ENCODE measurements around the gene ADIRF.
"Not testable (repeated sequence)": the region's sequence is repeated elsewhere in the genome, so short reads cannot be mapped to it uniquely, and the experiment has no call there.

Gene ADIRF

GRCh38 chr10:86947806-86948205 lies 20.5 kb upstream of the ADIRF start:
- not testable (repeated sequence) for H3K36me3 ChIP-seq (ENCODE audit: control insufficient read depth, insufficient read depth, low read length, severe bottlenecking); H3K27me3 ChIP-seq (replicated peaks; ENCODE audit: control insufficient read depth, insufficient read depth, low read length); H3K4me3 ChIP-seq (ENCODE audit: low read length); H3K9me3 ChIP-seq (ENCODE audit: control insufficient read depth, low read length); DNase-seq (ENCODE audit: low read depth); H3K9ac ChIP-seq (ENCODE audit: low read length)
- H3K4me1 ChIP-seq (ENCODE audit: control insufficient read depth, insufficient read depth, low read length) = peaks cover 22% of the 10 kb centered on the region

- no peaks in the 10 kb centered on the region for H3K36me3 ChIP-seq (ENCODE audit: control insufficient read depth, insufficient read depth, low read length, severe bottlenecking)
- H3K4me1 ChIP-seq (ENCODE audit: control insufficient read depth, insufficient read depth, low read length) = peaks cover 30% of the 10 kb centered on the region
- no peak overlapping the region for H3K9ac ChIP-seq (ENCODE audit: low read length)
- no peak for DNase-seq (ENCODE audit: low read depth)
- no peaks in the 10 kb centered on the region for H3K27me3 ChIP-seq (replicated peaks; ENCODE audit: control insufficient read depth, insufficient read depth, low read length)
- peaks cover 4% of the 10 kb centered on the region for H3K9me3 ChIP-seq (ENCODE audit: control insufficient read depth, low read length)
- no peak overlapping the region for H3K4me3 ChIP-seq (ENCODE audit: low read length)
These were observed 17.9 kb upstream of the ADIRF start for GRCh38 chr10:86950349-86950748.

- Histone ChIP-seq H3K9me3 (ENCODE audit: control insufficient read depth, low read length) (peaks cover 4% of the 10 kb centered on the region), H3K4me1 (ENCODE audit: control insufficient read depth, insufficient read depth, low read length) (peaks cover 27% of the 10 kb centered on the region), H3K36me3 (ENCODE audit: control insufficient read depth, insufficient read depth, low read length, severe bottlenecking) (no peaks in the 10 kb centered on the region), H3K4me3 (ENCODE audit: low read length) (no peak overlapping the region), H3K27me3 (replicated peaks; ENCODE audit: control insufficient read depth, insufficient read depth, low read length) (no peaks in the 10 kb centered on the region), H3K9ac (ENCODE audit: low read length) (no peak overlapping the region)
- DNase-seq (ENCODE audit: low read depth) = no peak
These were observed 17.0 kb upstream of the ADIRF start for GRCh38 chr10:86951184-86951761.

GRCh38 chr10:86952106-86952505 lies 16.2 kb upstream of the ADIRF start:
- no peaks in the 10 kb centered on the region for H3K36me3 ChIP-seq (ENCODE audit: control insufficient read depth, insufficient read depth, low read length, severe bottlenecking)
- H3K4me3 ChIP-seq (ENCODE audit: low read length) = no peak overlapping the region
- H3K4me1 ChIP-seq (ENCODE audit: control insufficient read depth, insufficient read depth, low read length) = peaks cover 27% of the 10 kb centered on the region
- no peak overlapping the region for H3K9ac ChIP-seq (ENCODE audit: low read length)
- no peaks in the 10 kb centered on the region for H3K27me3 ChIP-seq (replicated peaks; ENCODE audit: control insufficient read depth, insufficient read depth, low read length)
- no peak for DNase-seq (ENCODE audit: low read depth)
- H3K9me3 ChIP-seq (ENCODE audit: control insufficient read depth, low read length) = peaks cover 4% of the 10 kb centered on the region

GRCh38 chr10:86952697-86953096 lies 15.6 kb upstream of the ADIRF start:
- H3K9me3 ChIP-seq (ENCODE audit: control insufficient read depth, low read length); H3K4me3 ChIP-seq (ENCODE audit: low read length); H3K36me3 ChIP-seq (ENCODE audit: control insufficient read depth, insufficient read depth, low read length, severe bottlenecking); H3K9ac ChIP-seq (ENCODE audit: low read length); H3K27me3 ChIP-seq (replicated peaks; ENCODE audit: control insufficient read depth, insufficient read depth, low read length); DNase-seq (ENCODE audit: low read depth): not testable (repeated sequence)
- peaks cover 28% of the 10 kb centered on the region for H3K4me1 ChIP-seq (ENCODE audit: control insufficient read depth, insufficient read depth, low read length)

- Histone ChIP-seq H3K4me1 (ENCODE audit: control insufficient read depth, insufficient read depth, low read length) (peaks cover 40% of the 10 kb centered on the region), H3K9ac (ENCODE audit: low read length) (peak overlapping the region; percentile 82), H3K36me3 (ENCODE audit: control insufficient read depth, insufficient read depth, low read length, severe bottlenecking) (no peaks in the 10 kb centered on the region), H3K27me3 (replicated peaks; ENCODE audit: control insufficient read depth, insufficient read depth, low read length) (no peaks in the 10 kb centered on the region), H3K4me3 (ENCODE audit: low read length) (peak overlapping the region; percentile 63), H3K9me3 (ENCODE audit: control insufficient read depth, low read length) (peaks cover 4% of the 10 kb centered on the region)
- DNase-seq (ENCODE audit: low read depth) = peak; percentile 73
These were observed 14.3 kb upstream of the ADIRF start for GRCh38 chr10:86953747-86954680.

- Histone ChIP-seq H3K9ac (ENCODE audit: low read length) (peak overlapping the region; percentile 82), H3K27me3 (replicated peaks; ENCODE audit: control insufficient read depth, insufficient read depth, low read length) (no peaks in the 10 kb centered on the region), H3K4me1 (ENCODE audit: control insufficient read depth, insufficient read depth, low read length) (peaks cover 49% of the 10 kb centered on the region), H3K4me3 (ENCODE audit: low read length) (no peak overlapping the region), H3K9me3 (ENCODE audit: control insufficient read depth, low read length) (peaks cover 4% of the 10 kb centered on the region), H3K36me3 (ENCODE audit: control insufficient read depth, insufficient read depth, low read length, severe bottlenecking) (no peaks in the 10 kb centered on the region)
- DNase-seq (ENCODE audit: low read depth) = no peak
These were observed 13.4 kb upstream of the ADIRF start for GRCh38 chr10:86954681-86955500.

- Histone ChIP-seq H3K9ac (ENCODE audit: low read length) (peak overlapping the region; percentile 82), H3K9me3 (ENCODE audit: control insufficient read depth, low read length) (peaks cover 4% of the 10 kb centered on the region), H3K4me3 (ENCODE audit: low read length) (no peak overlapping the region), H3K4me1 (ENCODE audit: control insufficient read depth, insufficient read depth, low read length) (peaks cover 56% of the 10 kb centered on the region), H3K36me3 (ENCODE audit: control insufficient read depth, insufficient read depth, low read length, severe bottlenecking) (no peaks in the 10 kb centered on the region), H3K27me3 (replicated peaks; ENCODE audit: control insufficient read depth, insufficient read depth, low read length) (no peaks in the 10 kb centered on the region)
- DNase-seq (ENCODE audit: low read depth) = no peak
These were observed 12.6 kb upstream of the ADIRF start for GRCh38 chr10:86955501-86956194.

- Histone ChIP-seq H3K4me3 (ENCODE audit: low read length) (no peak overlapping the region), H3K27me3 (replicated peaks; ENCODE audit: control insufficient read depth, insufficient read depth, low read length) (no peaks in the 10 kb centered on the region), H3K4me1 (ENCODE audit: control insufficient read depth, insufficient read depth, low read length) (peaks cover 58% of the 10 kb centered on the region), H3K9me3 (ENCODE audit: control insufficient read depth, low read length) (peaks cover 4% of the 10 kb centered on the region), H3K9ac (ENCODE audit: low read length) (no peak overlapping the region), H3K36me3 (ENCODE audit: control insufficient read depth, insufficient read depth, low read length, severe bottlenecking) (no peaks in the 10 kb centered on the region)
- no peak for DNase-seq (ENCODE audit: low read depth)
These were observed 12.0 kb upstream of the ADIRF start for GRCh38 chr10:86956195-86956847.

GRCh38 chr10:86956848-86957448 lies 11.3 kb upstream of the ADIRF start:
- DNase-seq (ENCODE audit: low read depth) = no peak
- peaks cover 3% of the 10 kb centered on the region for H3K9me3 ChIP-seq (ENCODE audit: control insufficient read depth, low read length)
- no peaks in the 10 kb centered on the region for H3K36me3 ChIP-seq (ENCODE audit: control insufficient read depth, insufficient read depth, low read length, severe bottlenecking)
- H3K4me1 ChIP-seq (ENCODE audit: control insufficient read depth, insufficient read depth, low read length) = peaks cover 58% of the 10 kb centered on the region
- peak overlapping the region; percentile 2 for H3K9ac ChIP-seq (ENCODE audit: low read length)
- no peaks in the 10 kb centered on the region for H3K27me3 ChIP-seq (replicated peaks; ENCODE audit: control insufficient read depth, insufficient read depth, low read length)
- H3K4me3 ChIP-seq (ENCODE audit: low read length) = no peak overlapping the region

Measured in adipocyte (in vitro differentiated cells).